ENCODE data around the gene TARBP1.

DNA sequence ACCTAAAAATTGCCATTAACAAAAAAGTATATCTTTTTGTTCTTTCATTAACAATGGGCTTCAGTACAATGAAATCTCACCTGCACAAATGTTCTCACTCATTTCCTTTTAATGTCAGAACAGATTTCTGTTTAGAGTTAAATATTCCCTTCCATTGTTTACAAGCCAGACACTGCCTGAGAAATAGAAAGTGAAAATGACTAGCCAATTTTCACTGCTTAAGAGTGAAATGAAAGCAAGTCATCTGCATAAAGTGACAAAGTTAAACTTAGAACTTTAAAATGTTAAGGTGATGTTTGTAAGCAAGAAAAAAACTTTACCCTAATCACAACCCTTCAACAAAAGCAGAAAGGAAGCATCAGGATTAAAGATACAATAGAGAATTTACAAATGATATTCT is 78.2 kb downstream of the TARBP1 start:
- TF ChIP-seq, protein P1, sequence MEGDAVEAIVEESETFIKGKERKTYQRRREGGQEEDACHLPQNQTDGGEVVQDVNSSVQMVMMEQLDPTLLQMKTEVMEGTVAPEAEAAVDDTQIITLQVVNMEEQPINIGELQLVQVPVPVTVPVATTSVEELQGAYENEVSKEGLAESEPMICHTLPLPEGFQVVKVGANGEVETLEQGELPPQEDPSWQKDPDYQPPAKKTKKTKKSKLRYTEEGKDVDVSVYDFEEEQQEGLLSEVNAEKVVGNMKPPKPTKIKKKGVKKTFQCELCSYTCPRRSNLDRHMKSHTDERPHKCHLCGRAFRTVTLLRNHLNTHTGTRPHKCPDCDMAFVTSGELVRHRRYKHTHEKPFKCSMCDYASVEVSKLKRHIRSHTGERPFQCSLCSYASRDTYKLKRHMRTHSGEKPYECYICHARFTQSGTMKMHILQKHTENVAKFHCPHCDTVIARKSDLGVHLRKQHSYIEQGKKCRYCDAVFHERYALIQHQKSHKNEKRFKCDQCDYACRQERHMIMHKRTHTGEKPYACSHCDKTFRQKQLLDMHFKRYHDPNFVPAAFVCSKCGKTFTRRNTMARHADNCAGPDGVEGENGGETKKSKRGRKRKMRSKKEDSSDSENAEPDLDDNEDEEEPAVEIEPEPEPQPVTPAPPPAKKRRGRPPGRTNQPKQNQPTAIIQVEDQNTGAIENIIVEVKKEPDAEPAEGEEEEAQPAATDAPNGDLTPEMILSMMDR (IDR thresholded peaks at IDR 0.05): no peak
- TF ChIP-seq POLR2AphosphoS5 (IDR thresholded peaks at IDR 0.05) (no peak), POLR2A (IDR thresholded peaks at IDR 0.05) (no peak), EP300 (IDR thresholded peaks at IDR 0.05) (no peak)
